Kidney (tissue), 14 donors: ENCODE measurements around the gene ARL5B. TPM values are rescaled to one million over a fixed set of nuclear protein-coding genes. Genes with fewer than 3 reads are reported as not detected.

ENCODE experiments used
- DNase-seq, 5 donors: peaks; one replicate each; pipeline ENCODE4 v3.0.0-alpha.2; 2013 to 2020
- FAIRE-seq: peaks from 2 replicates; lab custom pipeline; 2012; peaks lifted over from hg19 to GRCh38; lab: Jason Lieb, UNC
- H3K27ac ChIP-seq, 2 donors: one replicate each; pipeline ENCODE4 v1.7.0; 2013; ENCODE audit warnings: low read depth in 2 of 2, low read length in 2 of 2, inconsistent platforms in 1 of 2
- H3K27me3 ChIP-seq: one replicate; pipeline ENCODE4 v1.7.1; 2013; ENCODE audit warnings: low read length, inconsistent platforms; ENCODE audit not compliant: control insufficient read depth, insufficient read depth
- H3K36me3 ChIP-seq, 3 donors: one replicate each; pipeline versions ENCODE4 v1.7.0 to v1.7.1; 2013; ENCODE audit warnings: low read length in 3 of 3, control low read depth in 1 of 3, inconsistent platforms in 1 of 3; ENCODE audit not compliant: insufficient read depth in 3 of 3, control insufficient read depth in 2 of 3
- H3K4me1 ChIP-seq, 3 donors: one replicate each; pipeline versions ENCODE4 v1.7.0 to v1.7.1; 2013; ENCODE audit warnings: low read length in 3 of 3, inconsistent platforms in 1 of 3, low read depth in 1 of 3; ENCODE audit not compliant: control insufficient read depth in 2 of 3, insufficient read depth in 2 of 3
- H3K4me3 ChIP-seq, 3 donors: one replicate each; pipeline versions ENCODE4 v1.7.0 to v1.8.1; 2013; ENCODE audit warnings: low read length in 3 of 3, control low read depth in 1 of 3, inconsistent platforms in 1 of 3
- H3K9ac ChIP-seq, 3 donors: one replicate each; pipeline versions ENCODE4 v1.7.0 to v1.7.1; 2013; ENCODE audit warnings: low read length in 3 of 3, control low read depth in 1 of 3, inconsistent platforms in 1 of 3
- H3K9me3 ChIP-seq, 3 donors: one replicate each; pipeline versions ENCODE4 v1.7.0 to v1.7.1; 2013; ENCODE audit warnings: low read length in 3 of 3, control low read depth in 1 of 3, inconsistent platforms in 1 of 3; ENCODE audit not compliant: control insufficient read depth in 2 of 3, insufficient read depth in 1 of 3
- intact Hi-C: fragments of 100-400 bp; cut with DNase I; formaldehyde crosslinking; loops from one replicate; pipeline ENCODE4 v1.11.1; 2022
- polyA plus RNA-seq: library from polyadenylated mRNA; stranded (reverse); fragments of 350-450 nt; fragmentation: Illumina TruSeq; extraction: RNeasy Lipid Tissue Mini Kit (QIAGEN cat#74804); gene quantifications from one replicate; pipeline ENCODE4 v1.2.3, GENCODE V29; 2014; ENCODE audit warnings: low read depth, low replicate concordance; ENCODE audit not compliant: insufficient read depth
- total RNA-seq: library from RNA; stranded (reverse); fragmentation: NEBNext Ultra II Directional; extraction: Animal tissue kit (Norgen Biotek cat#: 25700); gene quantifications from one replicate; pipeline ENCODE4 v1.2.1, GENCODE V29; 2021
- TF ChIP-seq, protein P1 (sequence below): IDR thresholded peaks from 3 replicates; pipeline ENCODE4 v1.5.1; 2012; ENCODE audit warnings: mild to moderate bottlenecking, moderate library complexity, borderline replicate concordance; ENCODE audit not compliant: insufficient read depth; ENCODE audit errors: extremely low read depth
- donor health status: control.
- donor health status: control.
- donor health status: control.
- donor health status: control.
- donor health status: control.
- donor health status: DM: yes; HTN: yes; CAD: no.
- donor health status: Normal renal cell carcinoma (clear cell type).

ARL5B gene
- total and polyA plus RNA-seq, 2 donors from 2014 or later, result 3.0 to 9.7 TPM

GRCh38 chr10:18723801-18724200, 64.6 kb downstream of the ARL5B start:
- no peak for DNase-seq
- H3K9me3 ChIP-seq, result no peaks in the 10 kb centered on the region
- no peaks in the 10 kb centered on the region for H3K36me3 ChIP-seq
- no peaks in the 10 kb centered on the region for H3K27me3 ChIP-seq
- no peak overlapping the region for H3K9ac ChIP-seq
- no peak overlapping the region for H3K4me3 ChIP-seq
- TF ChIP-seq, protein P1, sequence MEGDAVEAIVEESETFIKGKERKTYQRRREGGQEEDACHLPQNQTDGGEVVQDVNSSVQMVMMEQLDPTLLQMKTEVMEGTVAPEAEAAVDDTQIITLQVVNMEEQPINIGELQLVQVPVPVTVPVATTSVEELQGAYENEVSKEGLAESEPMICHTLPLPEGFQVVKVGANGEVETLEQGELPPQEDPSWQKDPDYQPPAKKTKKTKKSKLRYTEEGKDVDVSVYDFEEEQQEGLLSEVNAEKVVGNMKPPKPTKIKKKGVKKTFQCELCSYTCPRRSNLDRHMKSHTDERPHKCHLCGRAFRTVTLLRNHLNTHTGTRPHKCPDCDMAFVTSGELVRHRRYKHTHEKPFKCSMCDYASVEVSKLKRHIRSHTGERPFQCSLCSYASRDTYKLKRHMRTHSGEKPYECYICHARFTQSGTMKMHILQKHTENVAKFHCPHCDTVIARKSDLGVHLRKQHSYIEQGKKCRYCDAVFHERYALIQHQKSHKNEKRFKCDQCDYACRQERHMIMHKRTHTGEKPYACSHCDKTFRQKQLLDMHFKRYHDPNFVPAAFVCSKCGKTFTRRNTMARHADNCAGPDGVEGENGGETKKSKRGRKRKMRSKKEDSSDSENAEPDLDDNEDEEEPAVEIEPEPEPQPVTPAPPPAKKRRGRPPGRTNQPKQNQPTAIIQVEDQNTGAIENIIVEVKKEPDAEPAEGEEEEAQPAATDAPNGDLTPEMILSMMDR, result no peak
- no peaks in the 10 kb centered on the region for H3K4me1 ChIP-seq
- intact Hi-C loops, result no loop called here
- no peak overlapping the region for H3K27ac ChIP-seq
- no peak for FAIRE-seq

Other genes starting within 250 kb of the ARL5B start
- 19.3 TPM for gene NSUN6, start 7.8 kb upstream of the ARL5B start, total RNA-seq
- gene NSUN6, start 7.8 kb upstream of the ARL5B start, polyA plus RNA-seq, result 6.3 TPM